Endothelial cell of umbilical vein (primary cell): Measurements from ENCODE around the gene HAUS6.

ENCODE experiments used
- CTCF ChIP-seq, 2 donors: IDR thresholded peaks; 1 replicate in 1 of 2; 2 replicates in 1 of 2; pipeline ENCODE4 v1.5.1; 2011; ENCODE audit warnings: low read length in 2 of 2, mild to moderate bottlenecking in 2 of 2, moderate library complexity in 2 of 2, control low read depth in 1 of 2, inconsistent platforms in 1 of 2, low read depth in 1 of 2; ENCODE audit not compliant: insufficient read depth in 1 of 2; ENCODE audit errors: extremely low read depth in 1 of 2
- EZH2 ChIP-seq: IDR thresholded peaks from 2 replicates; pipeline ENCODE4 v1.6.1; 2012; ENCODE audit warnings: borderline replicate concordance, low read depth, mild to moderate bottlenecking, moderate library complexity, low read length, inconsistent platforms; ENCODE audit not compliant: severe bottlenecking
- FOS ChIP-seq: IDR thresholded peaks from 2 replicates; pipeline ENCODE4 v1.6.1; 2011; ENCODE audit warnings: mild to moderate bottlenecking, low read length, moderate library complexity, borderline replicate concordance; ENCODE audit not compliant: insufficient read depth
- JUN ChIP-seq: IDR thresholded peaks from 2 replicates; pipeline ENCODE4 v1.6.1; 2011; ENCODE audit warnings: borderline replicate concordance, low read depth; ENCODE audit not compliant: insufficient read length, insufficient read depth
- MAX ChIP-seq: IDR thresholded peaks from 2 replicates; pipeline ENCODE4 v1.6.1; 2011; ENCODE audit not compliant: insufficient read depth, insufficient read length
- MYC ChIP-seq: IDR thresholded peaks from one replicate; pipeline ENCODE4 v1.6.1; 2011; ENCODE audit warnings: mild to moderate bottlenecking, low read depth, low read length
- POLR2A ChIP-seq: IDR thresholded peaks from 2 replicates; pipeline ENCODE4 v1.6.1; 2012; ENCODE audit warnings: low read depth, mild to moderate bottlenecking, control low read depth, low read length
- POLR2AphosphoS5 ChIP-seq: IDR thresholded peaks from 2 replicates; pipeline ENCODE4 v1.6.1; 2012; ENCODE audit warnings: low read depth, mild to moderate bottlenecking, control low read depth, low read length, moderate library complexity; ENCODE audit not compliant: insufficient read depth

DNA sequence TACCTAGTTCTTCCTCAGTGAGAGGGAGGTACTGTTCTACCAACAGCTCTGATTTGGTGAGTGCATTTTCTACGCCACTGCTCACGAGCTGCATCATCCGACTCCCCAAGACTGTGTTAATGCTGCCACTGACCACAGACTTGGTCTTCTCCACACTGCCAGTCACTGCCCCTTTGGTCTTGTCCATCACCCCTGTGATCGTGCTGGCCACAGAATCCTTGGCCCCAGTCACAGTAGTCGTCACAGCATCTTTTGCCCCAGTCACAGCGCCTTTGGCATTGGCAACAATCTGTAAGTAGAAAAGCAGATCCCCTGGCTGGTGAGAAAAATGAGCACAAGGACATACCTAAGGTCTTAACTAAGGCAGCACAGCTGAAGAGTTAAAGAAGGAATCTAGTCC is 18.2 kb upstream of the HAUS6 start:
- TF ChIP-seq CTCF (IDR thresholded peaks at IDR 0.05; ENCODE audit: extremely low read depth in 1 of 2, insufficient read depth in 1 of 2, low read depth in 1 of 2, low read length in 2 of 2) (no peak), POLR2AphosphoS5 (no peak), JUN (no peak), MYC (no peak), POLR2A (no peak), EZH2 (no peak), MAX (no peak), FOS (no peak)
